HepG2 (cell line): ENCODE measurements around the gene TAF6. TPM values are rescaled to one million over a fixed set of nuclear protein-coding genes. Genes with fewer than 3 reads are reported as not detected.

Experiments
- CAMTA2 ChIP-seq: sonication (generic); formaldehyde crosslinking; IDR thresholded peaks from 2 replicates; pipeline ENCODE4 v1.4.0; 2020; ENCODE audit warnings: mild to moderate bottlenecking, missing genetic modification reagents, borderline replicate concordance
- CREB1 ChIP-seq, 2 experiments: fragments of 450-650 bp in 1 of 2; IDR thresholded peaks; 2 replicates each; pipeline ENCODE4 v1.6.1; 2016 to 2017; ENCODE audit warnings: control low read depth in 1 of 2, mild to moderate bottlenecking in 1 of 2, missing compliant biosample characterization in 1 of 2, missing genetic modification characterization in 1 of 2
- DPF2 ChIP-seq: sonication (generic); formaldehyde crosslinking; IDR thresholded peaks from 2 replicates; pipeline ENCODE4 v1.4.0; 2020; ENCODE audit warnings: mild to moderate bottlenecking, low read depth, missing genetic modification reagents, borderline replicate concordance
- FLYWCH1 ChIP-seq: sonication (generic); formaldehyde crosslinking; IDR thresholded peaks from 2 replicates; pipeline ENCODE4 v1.8.1; 2023; ENCODE audit warnings: mild to moderate bottlenecking, missing genetic modification reagents
- FOSL1 ChIP-seq: sonication (generic); formaldehyde crosslinking; IDR thresholded peaks from 2 replicates; pipeline ENCODE4 v1.9.0; 2021; ENCODE audit warnings: missing genetic modification reagents, borderline replicate concordance
- GATAD1 ChIP-seq: IDR thresholded peaks from 2 replicates; pipeline ENCODE4 v1.6.1; 2016; ENCODE audit warnings: missing genetic modification reagents, missing compliant biosample characterization
- GTF2F1 ChIP-seq: fragments of 150-350 bp; IDR thresholded peaks from 2 replicates; pipeline ENCODE4 v1.6.1; 2014; ENCODE audit warnings: low read length
- KLF16 ChIP-seq, 2 experiments: sonication (generic) in 1 of 2; formaldehyde crosslinking in 1 of 2; IDR thresholded peaks; 2 replicates each; pipeline versions ENCODE4 v1.6.1 to v1.8.0; 2016 to 2023; ENCODE audit warnings: missing genetic modification reagents in 2 of 2, missing compliant biosample characterization in 1 of 2
- LCORL ChIP-seq, 2 experiments: fragments of 450-650 bp in 1 of 2; sonication (generic) in 1 of 2; formaldehyde crosslinking in 1 of 2; IDR thresholded peaks; 2 replicates each; pipeline versions ENCODE4 v1.5.0 to v1.6.1; 2017 to 2020; ENCODE audit warnings: antibody characterized with exemption in 1 of 2, missing genetic modification reagents in 1 of 2
- PHF8 ChIP-seq: sonication (generic); formaldehyde crosslinking; IDR thresholded peaks from 2 replicates; pipeline ENCODE4 v1.5.0; 2020; ENCODE audit warnings: missing genetic modification reagents
- ZC3H4 ChIP-seq: sonication (generic); formaldehyde crosslinking; IDR thresholded peaks from 2 replicates; pipeline ENCODE4 v1.4.0; 2020; ENCODE audit warnings: missing genetic modification reagents, borderline replicate concordance
- ZMYM2 ChIP-seq: sonication (generic); formaldehyde crosslinking; IDR thresholded peaks from 2 replicates; pipeline ENCODE4 v1.8.0; 2022; ENCODE audit warnings: mild to moderate bottlenecking, missing genetic modification reagents
- ZNF10 ChIP-seq: sonication (generic); formaldehyde crosslinking; IDR thresholded peaks from 2 replicates; pipeline ENCODE4 v1.4.0; 2020; ENCODE audit warnings: mild to moderate bottlenecking, low read depth, missing genetic modification reagents, borderline replicate concordance
- ZNF430 ChIP-seq: sonication (generic); formaldehyde crosslinking; IDR thresholded peaks from 2 replicates; pipeline ENCODE4 v1.9.0; 2021; ENCODE audit warnings: mild to moderate bottlenecking, missing genetic modification reagents
- ZNF562 ChIP-seq: sonication (generic); formaldehyde crosslinking; IDR thresholded peaks from 2 replicates; pipeline ENCODE4 v1.8.0; 2022; ENCODE audit warnings: missing genetic modification reagents, borderline replicate concordance
- ZNF564 ChIP-seq: sonication (generic); formaldehyde crosslinking; IDR thresholded peaks from 2 replicates; pipeline ENCODE4 v1.8.1; 2023; ENCODE audit warnings: mild to moderate bottlenecking, missing genetic modification reagents
- polyA plus RNA-seq, 8 experiments: library from polyadenylated mRNA; depleted of rRNA in 3 of 8; stranded (reverse) in 7 of 8; unstranded in 1 of 8; fragments of >200 nt; fragmentation: Illumina TruSeq in 4 of 8; extraction: Trizol in 4 of 8; gene quantifications; 2 replicates each; pipeline versions ENCODE4 v1.2.1 to v1.2.3, GENCODE V29; 2011 to 2016; ENCODE audit warnings: low read depth in 4 of 8, missing spikeins in 1 of 8, mixed read lengths in 1 of 8; ENCODE audit not compliant: insufficient read depth in 1 of 8
- total RNA-seq, 5 experiments: library from RNA; depleted of rRNA; stranded (reverse); fragments of >200 nt; fragmentation: Illumina TruSeq; extraction: Trizol; gene quantifications; 2 replicates each; pipeline ENCODE4 v1.2.3, GENCODE V29; 2016; ENCODE audit warnings: low read depth in 1 of 5
- TF ChIP-seq, protein P1 (sequence below), 2 experiments: sonication (generic) in 1 of 2; formaldehyde crosslinking in 1 of 2; IDR thresholded peaks; 2 replicates each; pipeline versions ENCODE4 v1.5.1 to v1.6.1; 2011 to 2020; ENCODE audit warnings: borderline replicate concordance in 1 of 2, low read depth in 1 of 2, low read length in 1 of 2, mild to moderate bottlenecking in 1 of 2, missing genetic modification reagents in 1 of 2, moderate library complexity in 1 of 2
- TF ChIP-seq, protein P2 (sequence below): sonication (generic); formaldehyde crosslinking; IDR thresholded peaks from 2 replicates; pipeline ENCODE4 v1.9.0; 2022; ENCODE audit warnings: low read depth, missing genetic modification reagents
- TF ChIP-seq, protein P3 (sequence below): sonication (generic); formaldehyde crosslinking; IDR thresholded peaks from 2 replicates; pipeline ENCODE4 v1.4.0; 2020; ENCODE audit warnings: missing genetic modification reagents
- TF ChIP-seq, protein P4 (sequence below): sonication (generic); formaldehyde crosslinking; IDR thresholded peaks from 2 replicates; pipeline ENCODE4 v1.4.0; 2020; ENCODE audit warnings: missing genetic modification reagents; ENCODE audit errors: not compliant biosample characterization
- TF ChIP-seq, protein P5 (sequence below): sonication (generic); formaldehyde crosslinking; IDR thresholded peaks from 2 replicates; pipeline ENCODE4 v1.4.0; 2020; ENCODE audit warnings: missing genetic modification reagents

TAF6 gene
- total and polyA plus RNA-seq, 2 of the 13 experiments (the other 11 are each of a cell fraction or from before 2014, with no cell fraction given): 12.9 to 18.8 TPM

DNA sequence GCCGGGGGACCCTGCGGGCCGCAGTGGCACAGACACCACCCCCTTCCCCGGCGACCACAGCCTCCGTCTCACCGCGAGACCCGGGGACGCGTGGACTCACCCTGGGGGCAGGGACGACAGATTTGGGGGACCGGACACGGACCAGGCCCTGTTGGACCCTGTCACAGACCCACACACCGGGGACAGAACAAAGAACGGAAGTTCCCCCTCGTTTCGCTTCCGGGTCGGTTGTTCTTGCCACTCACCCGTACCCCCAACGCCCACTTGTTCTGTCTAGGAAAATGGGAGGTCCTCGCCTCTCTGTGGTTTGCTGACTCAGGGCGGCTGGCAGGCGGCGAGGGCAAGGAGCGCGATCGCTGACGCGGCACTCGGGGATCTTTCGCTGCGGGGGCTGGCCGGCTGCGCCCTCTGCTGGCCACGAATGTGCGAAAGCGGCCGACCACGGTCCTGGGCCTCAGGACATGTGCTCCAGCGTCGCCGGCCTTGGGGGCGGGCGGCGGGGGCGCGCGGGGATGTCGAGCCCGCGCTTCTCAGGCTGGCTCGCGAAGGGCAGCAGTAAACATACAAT lies 37.5 kb downstream of the TAF6 start, which contains the start of gene ZNF3 (continued):
- TF ChIP-seq, protein P1, sequence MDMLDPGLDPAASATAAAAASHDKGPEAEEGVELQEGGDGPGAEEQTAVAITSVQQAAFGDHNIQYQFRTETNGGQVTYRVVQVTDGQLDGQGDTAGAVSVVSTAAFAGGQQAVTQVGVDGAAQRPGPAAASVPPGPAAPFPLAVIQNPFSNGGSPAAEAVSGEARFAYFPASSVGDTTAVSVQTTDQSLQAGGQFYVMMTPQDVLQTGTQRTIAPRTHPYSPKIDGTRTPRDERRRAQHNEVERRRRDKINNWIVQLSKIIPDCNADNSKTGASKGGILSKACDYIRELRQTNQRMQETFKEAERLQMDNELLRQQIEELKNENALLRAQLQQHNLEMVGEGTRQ (IDR thresholded peaks at IDR 0.05; ENCODE audit: low read depth, low read length): no peak
- TF ChIP-seq, protein P1 (CRISPR knock-in tag; IDR thresholded peaks at IDR 0.05; ENCODE audit: borderline replicate concordance): peak; percentile 41; the same call in 1 of the 2 replicates
- TF ChIP-seq FLYWCH1 (CRISPR knock-in tag) (peak; percentile 75; the same call in 1 of the 2 replicates), DPF2 (no peak), FOSL1 (CRISPR knock-in tag) (no peak), GATAD1 (peak; percentile 96), CAMTA2 (CRISPR knock-in tag) (peak; percentile 96), CREB1 (IDR thresholded peaks at IDR 0.05) (peak; percentile 85), CREB1 (CRISPR knock-in tag; IDR thresholded peaks at IDR 0.05) (peak; percentile 78), ZC3H4 (no peak), PHF8 (CRISPR knock-in tag) (peak; percentile 92), LCORL (IDR thresholded peaks at IDR 0.05) (no peak), LCORL (CRISPR knock-in tag; IDR thresholded peaks at IDR 0.05) (peak; percentile 88), ZMYM2 (CRISPR knock-in tag) (peak; percentile 69; the same call in 1 of the 2 replicates), ZNF10 (no peak), KLF16 (CRISPR knock-in tag; IDR thresholded peaks at IDR 0.05) (peak in 1 of 2 experiments; percentile 86; a peak in 2 of 4 replicates), ZNF430 (peak; percentile 95), ZNF562 (CRISPR knock-in tag) (no peak), GTF2F1 (no peak), ZNF564 (peak; percentile 94)
- TF ChIP-seq, protein P2, sequence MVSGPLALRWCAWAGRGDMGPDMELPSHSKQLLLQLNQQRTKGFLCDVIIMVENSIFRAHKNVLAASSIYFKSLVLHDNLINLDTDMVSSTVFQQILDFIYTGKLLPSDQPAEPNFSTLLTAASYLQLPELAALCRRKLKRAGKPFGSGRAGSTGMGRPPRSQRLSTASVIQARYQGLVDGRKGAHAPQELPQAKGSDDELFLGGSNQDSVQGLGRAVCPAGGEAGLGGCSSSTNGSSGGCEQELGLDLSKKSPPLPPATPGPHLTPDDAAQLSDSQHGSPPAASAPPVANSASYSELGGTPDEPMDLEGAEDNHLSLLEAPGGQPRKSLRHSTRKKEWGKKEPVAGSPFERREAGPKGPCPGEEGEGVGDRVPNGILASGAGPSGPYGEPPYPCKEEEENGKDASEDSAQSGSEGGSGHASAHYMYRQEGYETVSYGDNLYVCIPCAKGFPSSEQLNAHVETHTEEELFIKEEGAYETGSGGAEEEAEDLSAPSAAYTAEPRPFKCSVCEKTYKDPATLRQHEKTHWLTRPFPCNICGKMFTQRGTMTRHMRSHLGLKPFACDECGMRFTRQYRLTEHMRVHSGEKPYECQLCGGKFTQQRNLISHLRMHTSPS: peak; percentile 74; the same call in 1 of the 2 replicates
- TF ChIP-seq, protein P3, sequence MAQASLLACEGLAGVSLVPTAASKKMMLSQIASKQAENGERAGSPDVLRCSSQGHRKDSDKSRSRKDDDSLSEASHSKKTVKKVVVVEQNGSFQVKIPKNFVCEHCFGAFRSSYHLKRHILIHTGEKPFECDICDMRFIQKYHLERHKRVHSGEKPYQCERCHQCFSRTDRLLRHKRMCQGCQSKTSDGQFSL (CRISPR knock-in tag): 0 out of 2 replicates have a peak, but pooled peaks have one; percentile 30
- TF ChIP-seq, protein P4, sequence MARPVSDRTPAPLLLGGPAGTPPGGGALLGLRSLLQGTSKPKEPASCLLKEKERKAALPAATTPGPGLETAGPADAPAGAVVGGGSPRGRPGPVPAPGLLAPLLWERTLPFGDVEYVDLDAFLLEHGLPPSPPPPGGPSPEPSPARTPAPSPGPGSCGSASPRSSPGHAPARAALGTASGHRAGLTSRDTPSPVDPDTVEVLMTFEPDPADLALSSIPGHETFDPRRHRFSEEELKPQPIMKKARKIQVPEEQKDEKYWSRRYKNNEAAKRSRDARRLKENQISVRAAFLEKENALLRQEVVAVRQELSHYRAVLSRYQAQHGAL (CRISPR knock-in tag): no peak
- TF ChIP-seq, protein P5, sequence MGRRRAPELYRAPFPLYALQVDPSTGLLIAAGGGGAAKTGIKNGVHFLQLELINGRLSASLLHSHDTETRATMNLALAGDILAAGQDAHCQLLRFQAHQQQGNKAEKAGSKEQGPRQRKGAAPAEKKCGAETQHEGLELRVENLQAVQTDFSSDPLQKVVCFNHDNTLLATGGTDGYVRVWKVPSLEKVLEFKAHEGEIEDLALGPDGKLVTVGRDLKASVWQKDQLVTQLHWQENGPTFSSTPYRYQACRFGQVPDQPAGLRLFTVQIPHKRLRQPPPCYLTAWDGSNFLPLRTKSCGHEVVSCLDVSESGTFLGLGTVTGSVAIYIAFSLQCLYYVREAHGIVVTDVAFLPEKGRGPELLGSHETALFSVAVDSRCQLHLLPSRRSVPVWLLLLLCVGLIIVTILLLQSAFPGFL (CRISPR knock-in tag): no peak
